ENCODE results near the gene PACS2.

The PACS2 gene

DNA sequence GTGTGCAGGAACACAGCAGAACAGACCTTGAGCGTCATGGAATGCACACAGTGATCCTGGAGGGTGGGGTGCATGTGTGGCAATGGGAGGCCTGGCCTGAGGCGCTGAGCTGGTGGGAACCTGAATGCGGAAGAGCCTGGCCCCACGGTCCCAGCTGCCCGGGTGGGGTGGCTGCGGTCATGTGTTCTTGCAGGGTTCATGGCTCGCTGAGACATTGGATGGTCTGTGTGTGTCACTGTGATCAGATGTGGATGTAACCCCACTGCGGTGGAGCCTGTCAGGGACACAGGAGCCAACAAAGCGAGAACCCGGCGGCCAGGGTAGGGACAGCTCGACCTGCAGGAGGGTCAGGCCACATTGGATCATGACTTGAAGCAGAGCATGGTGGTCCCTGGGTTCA lies 128.3 kb downstream of the PACS2 start:
- TF ChIP-seq EZH2phosphoT487 (IDR thresholded peaks at IDR 0.05; ENCODE audit: borderline replicate concordance) = no peak
- TF ChIP-seq, protein P1, sequence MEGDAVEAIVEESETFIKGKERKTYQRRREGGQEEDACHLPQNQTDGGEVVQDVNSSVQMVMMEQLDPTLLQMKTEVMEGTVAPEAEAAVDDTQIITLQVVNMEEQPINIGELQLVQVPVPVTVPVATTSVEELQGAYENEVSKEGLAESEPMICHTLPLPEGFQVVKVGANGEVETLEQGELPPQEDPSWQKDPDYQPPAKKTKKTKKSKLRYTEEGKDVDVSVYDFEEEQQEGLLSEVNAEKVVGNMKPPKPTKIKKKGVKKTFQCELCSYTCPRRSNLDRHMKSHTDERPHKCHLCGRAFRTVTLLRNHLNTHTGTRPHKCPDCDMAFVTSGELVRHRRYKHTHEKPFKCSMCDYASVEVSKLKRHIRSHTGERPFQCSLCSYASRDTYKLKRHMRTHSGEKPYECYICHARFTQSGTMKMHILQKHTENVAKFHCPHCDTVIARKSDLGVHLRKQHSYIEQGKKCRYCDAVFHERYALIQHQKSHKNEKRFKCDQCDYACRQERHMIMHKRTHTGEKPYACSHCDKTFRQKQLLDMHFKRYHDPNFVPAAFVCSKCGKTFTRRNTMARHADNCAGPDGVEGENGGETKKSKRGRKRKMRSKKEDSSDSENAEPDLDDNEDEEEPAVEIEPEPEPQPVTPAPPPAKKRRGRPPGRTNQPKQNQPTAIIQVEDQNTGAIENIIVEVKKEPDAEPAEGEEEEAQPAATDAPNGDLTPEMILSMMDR (conservative IDR thresholded peaks at IDR 0.05; ENCODE audit: low read length) = no peak
- peaks cover 26% of the 10 kb centered on the region for H4K20me1 ChIP-seq (ENCODE audit: insufficient read depth, low read length, poor library complexity, severe bottlenecking)
- H3K4me3 ChIP-seq (ENCODE audit: low read length, poor library complexity, severe bottlenecking) = no peak overlapping the region
- H3K79me2 ChIP-seq (ENCODE audit: insufficient read depth, low read length) = peaks cover 32% of the 10 kb centered on the region
- H3K36me3 ChIP-seq (ENCODE audit: insufficient read depth, low read length) = peaks cover 41% of the 10 kb centered on the region; the same call in 1 of the 2 replicates
- H3K27me3 ChIP-seq (ENCODE audit: insufficient read depth, low read length, poor library complexity, severe bottlenecking) = no peaks in the 10 kb centered on the region
- H3K9ac ChIP-seq (ENCODE audit: low read depth, low read length, poor library complexity, severe bottlenecking) = no peak overlapping the region
- H3F3A ChIP-seq (ENCODE audit: low read depth) = no peaks in the 10 kb centered on the region
- no peak overlapping the region for H2AFZ ChIP-seq (ENCODE audit: low read length)
- H3K9me2 ChIP-seq (replicated peaks; ENCODE audit: low read depth, low read length) = no peaks in the 10 kb centered on the region
- H3K9me3 ChIP-seq (ENCODE audit: insufficient read depth, low read depth, low read length) = no peaks in the 10 kb centered on the region
- no peak overlapping the region for H3K4me2 ChIP-seq (ENCODE audit: low read depth, low read length, poor library complexity, severe bottlenecking)
- no peaks in the 10 kb centered on the region for H3K4me1 ChIP-seq (ENCODE audit: insufficient read depth, low read length, poor library complexity, severe bottlenecking)

DNA sequence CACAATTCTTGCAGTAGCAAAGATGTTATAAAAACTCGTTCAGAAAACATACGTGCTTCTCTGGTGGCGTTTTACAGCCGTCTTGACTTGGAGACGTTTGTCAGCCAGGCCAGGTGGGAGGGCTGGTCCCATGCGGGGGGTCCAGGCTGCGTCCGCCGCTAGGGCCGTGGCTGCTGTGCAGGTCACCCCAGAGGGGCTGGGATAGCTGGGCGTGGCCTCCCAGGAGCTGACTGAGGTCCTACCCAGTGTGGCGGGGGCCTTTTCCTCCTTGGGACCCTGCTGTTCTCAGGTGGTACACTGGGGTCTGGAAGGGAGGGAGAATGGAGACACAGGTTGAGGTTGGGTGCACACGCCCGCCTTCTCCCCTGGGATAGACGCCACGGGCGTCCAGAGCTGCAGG lies 130.3 kb downstream of the PACS2 start:
- H3K9me2 ChIP-seq (replicated peaks; ENCODE audit: low read depth, low read length) = no peaks in the 10 kb centered on the region
- TF ChIP-seq, protein P1 (conservative IDR thresholded peaks at IDR 0.05; ENCODE audit: low read length) = no peak
- no peak for TF ChIP-seq EZH2phosphoT487 (IDR thresholded peaks at IDR 0.05; ENCODE audit: borderline replicate concordance)
- H3F3A ChIP-seq (ENCODE audit: low read depth) = no peaks in the 10 kb centered on the region
- peaks cover 27% of the 10 kb centered on the region for H4K20me1 ChIP-seq (ENCODE audit: insufficient read depth, low read length, poor library complexity, severe bottlenecking)
- no peak overlapping the region for H3K9ac ChIP-seq (ENCODE audit: low read depth, low read length, poor library complexity, severe bottlenecking)
- no peaks in the 10 kb centered on the region for H3K27me3 ChIP-seq (ENCODE audit: insufficient read depth, low read length, poor library complexity, severe bottlenecking)
- H3K9me3 ChIP-seq (ENCODE audit: insufficient read depth, low read depth, low read length) = no peaks in the 10 kb centered on the region
- H3K4me1 ChIP-seq (ENCODE audit: insufficient read depth, low read length, poor library complexity, severe bottlenecking) = no peaks in the 10 kb centered on the region
- H3K36me3 ChIP-seq (ENCODE audit: insufficient read depth, low read length) = peaks cover 38% of the 10 kb centered on the region; the same call in 1 of the 2 replicates
- H3K4me3 ChIP-seq (ENCODE audit: low read length, poor library complexity, severe bottlenecking) = no peak overlapping the region
- no peak overlapping the region for H2AFZ ChIP-seq (ENCODE audit: low read length)
- H3K4me2 ChIP-seq (ENCODE audit: low read depth, low read length, poor library complexity, severe bottlenecking) = no peak overlapping the region
- peaks cover 26% of the 10 kb centered on the region; the same call in 1 of the 2 replicates for H3K79me2 ChIP-seq (ENCODE audit: insufficient read depth, low read length)

DNA sequence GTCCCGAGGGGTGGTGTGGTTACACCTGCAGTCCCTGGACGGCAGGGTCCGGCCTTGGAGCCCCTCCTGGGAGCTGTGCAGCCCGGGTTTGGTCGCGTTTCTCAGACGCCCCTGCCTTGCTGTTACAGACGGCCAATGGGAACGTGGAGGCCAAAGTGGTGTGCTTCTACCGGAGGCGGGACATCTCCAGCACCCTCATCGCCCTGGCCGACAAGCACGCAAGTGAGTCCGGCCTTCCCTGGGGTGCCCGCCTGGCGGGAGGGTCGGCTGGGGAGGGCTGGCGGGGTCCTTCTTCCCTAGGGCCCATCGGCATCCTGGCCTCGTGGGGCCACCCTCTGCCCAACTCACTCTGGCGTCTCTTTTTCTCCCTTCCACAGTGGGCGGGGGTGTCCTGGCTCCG lies 130.7 kb downstream of the PACS2 start:
- H3K79me2 ChIP-seq (ENCODE audit: insufficient read depth, low read length) = peaks cover 21% of the 10 kb centered on the region; the same call in 1 of the 2 replicates
- no peak overlapping the region for H3K4me3 ChIP-seq (ENCODE audit: low read length, poor library complexity, severe bottlenecking)
- no peaks in the 10 kb centered on the region for H3K9me2 ChIP-seq (replicated peaks; ENCODE audit: low read depth, low read length)
- TF ChIP-seq EZH2phosphoT487 (IDR thresholded peaks at IDR 0.05; ENCODE audit: borderline replicate concordance) = no peak
- TF ChIP-seq, protein P1 (conservative IDR thresholded peaks at IDR 0.05; ENCODE audit: low read length) = no peak
- peaks cover 27% of the 10 kb centered on the region for H4K20me1 ChIP-seq (ENCODE audit: insufficient read depth, low read length, poor library complexity, severe bottlenecking)
- H3K4me1 ChIP-seq (ENCODE audit: insufficient read depth, low read length, poor library complexity, severe bottlenecking) = no peaks in the 10 kb centered on the region
- no peaks in the 10 kb centered on the region for H3F3A ChIP-seq (ENCODE audit: low read depth)
- no peak overlapping the region for H3K4me2 ChIP-seq (ENCODE audit: low read depth, low read length, poor library complexity, severe bottlenecking)
- H2AFZ ChIP-seq (ENCODE audit: low read length) = no peak overlapping the region
- no peak overlapping the region for H3K9ac ChIP-seq (ENCODE audit: low read depth, low read length, poor library complexity, severe bottlenecking)
- H3K36me3 ChIP-seq (ENCODE audit: insufficient read depth, low read length) = peaks cover 38% of the 10 kb centered on the region; the same call in 1 of the 2 replicates
- H3K9me3 ChIP-seq (ENCODE audit: insufficient read depth, low read depth, low read length) = no peaks in the 10 kb centered on the region
- H3K27me3 ChIP-seq (ENCODE audit: insufficient read depth, low read length, poor library complexity, severe bottlenecking) = no peaks in the 10 kb centered on the region
